ENCODE results near the gene PDE6B. TPM values are rescaled to one million over a fixed set of nuclear protein-coding genes. Genes with fewer than 3 reads are reported as not detected.
A peak's percentile ranks its signal among the peaks of the same experiment; 100 is the strongest.

The PDE6B gene
- total and polyA plus RNA-seq, 5 donors: 3.6 to 7.5 (median 7.0) TPM

DNA sequence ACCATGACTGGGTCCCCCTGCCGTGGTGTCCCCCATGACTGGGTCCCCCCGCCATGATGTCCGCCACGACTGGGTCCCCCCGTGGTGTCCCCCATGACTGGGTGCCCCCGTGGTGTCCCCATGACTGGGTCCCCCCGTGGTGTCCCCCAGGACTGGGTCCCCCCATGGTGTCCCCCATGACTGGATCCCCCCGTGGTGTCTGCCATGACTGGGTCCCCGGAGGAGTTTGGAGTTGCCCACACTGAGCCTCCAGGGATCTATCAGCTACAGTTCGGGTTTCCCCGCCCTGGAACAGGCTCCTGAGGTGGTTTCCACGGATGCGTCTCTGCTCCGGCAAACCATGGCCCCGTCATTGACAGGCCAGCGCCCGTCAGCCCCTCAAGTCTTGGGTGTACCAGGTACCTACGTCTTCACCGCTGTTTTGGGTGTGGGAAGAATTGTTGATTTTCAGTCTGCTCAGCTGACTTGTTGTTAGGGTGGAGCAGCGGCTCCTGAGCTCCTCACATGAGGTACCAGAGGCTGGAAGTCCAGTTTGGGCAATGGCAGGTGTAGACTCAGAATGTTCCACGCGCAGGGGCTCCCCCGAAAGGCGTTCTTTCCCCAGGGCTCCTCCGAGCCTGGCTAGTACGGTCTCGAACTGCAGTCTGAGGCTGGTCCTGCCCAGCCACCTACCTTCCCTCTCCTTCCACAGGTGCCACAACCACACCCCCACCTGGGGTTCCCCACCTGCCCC is 8.3 kb upstream of the PDE6B start:
- Histone ChIP-seq H3K27me3 (ENCODE audit: control insufficient read depth, insufficient read depth) (no peaks in the 10 kb centered on the region), H3K9me3 (ENCODE audit: control insufficient read depth, low read length) (no peaks in the 10 kb centered on the region), H3K27ac (ENCODE audit: low read length) (no peak overlapping the region), H3K4me1 (ENCODE audit: control insufficient read depth, insufficient read depth, low read length) (no peaks in the 10 kb centered on the region), H3K4me3 (ENCODE audit: low read length) (no peak overlapping the region)
- 95% methylated on average over 27 of the region's 27 CpGs for WGBS
- ATAC-seq: no peak
- peak in 1 of 3 donors; percentile 22 for DNase-seq
- intact Hi-C loops (cut with DNase I): no loop called here

- 67% methylated on average over 18 of the region's 18 CpGs for WGBS
- DNase-seq (no peak), ATAC-seq (no peak)
- no peak overlapping the region for H3K4me3 ChIP-seq (ENCODE audit: low read length)
- no peak overlapping the region for H3K27ac ChIP-seq (ENCODE audit: low read length)
- no peaks in the 10 kb centered on the region for H3K9me3 ChIP-seq (ENCODE audit: control insufficient read depth, low read length)
- intact Hi-C loops (cut with DNase I): no loop called here
- no peaks in the 10 kb centered on the region for H3K4me1 ChIP-seq (ENCODE audit: control insufficient read depth, insufficient read depth, low read length)
- H3K27me3 ChIP-seq (ENCODE audit: control insufficient read depth, insufficient read depth): no peaks in the 10 kb centered on the region
Measured at GRCh38 chr4:617644-618641, 7.4 kb upstream of the PDE6B start.

DNA sequence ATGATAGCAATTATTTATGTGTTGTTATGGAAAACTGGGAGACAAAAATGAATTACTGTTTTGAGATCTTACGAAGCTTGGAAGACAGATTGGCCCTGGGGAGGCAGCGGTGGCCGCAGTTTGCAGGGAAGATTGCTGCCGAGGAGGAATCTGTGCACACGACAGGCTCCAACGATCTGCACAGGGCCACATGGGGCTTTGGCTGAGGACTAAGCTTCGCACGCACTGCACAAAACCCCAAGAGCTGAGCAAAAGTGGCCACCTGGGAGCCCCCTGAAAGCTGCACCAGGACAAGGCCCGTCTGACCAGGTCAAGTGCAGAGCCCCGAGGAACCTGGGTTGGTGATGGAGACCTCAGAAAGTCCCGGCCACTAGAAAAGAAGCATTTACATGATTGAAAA is 5.2 kb upstream of the PDE6B start:
- WGBS: 83% methylated on average over 11 of the region's 11 CpGs
- H3K27ac ChIP-seq (ENCODE audit: low read length): no peak overlapping the region
- DNase-seq: no peak
- intact Hi-C loops (cut with DNase I): no loop called here
- ATAC-seq: no peak
- no peaks in the 10 kb centered on the region for H3K9me3 ChIP-seq (ENCODE audit: control insufficient read depth, low read length)
- no peaks in the 10 kb centered on the region for H3K27me3 ChIP-seq (ENCODE audit: control insufficient read depth, insufficient read depth)
- H3K4me1 ChIP-seq (ENCODE audit: control insufficient read depth, insufficient read depth, low read length): no peaks in the 10 kb centered on the region
- H3K4me3 ChIP-seq (ENCODE audit: low read length): no peak overlapping the region

- no peak for ATAC-seq
- no peaks in the 10 kb centered on the region for H3K9me3 ChIP-seq (ENCODE audit: control insufficient read depth, low read length)
- intact Hi-C loops (cut with DNase I): no loop called here
- WGBS: 87% methylated on average over 19 of the region's 19 CpGs
- H3K27ac ChIP-seq (ENCODE audit: low read length): no peak overlapping the region
- no peaks in the 10 kb centered on the region for H3K27me3 ChIP-seq (ENCODE audit: control insufficient read depth, insufficient read depth)
- H3K4me1 ChIP-seq (ENCODE audit: control insufficient read depth, insufficient read depth, low read length): no peaks in the 10 kb centered on the region
- no peak for DNase-seq
- H3K4me3 ChIP-seq (ENCODE audit: low read length): no peak overlapping the region
Measured at GRCh38 chr4:620851-621261, 4.5 kb upstream of the PDE6B start.

DNA sequence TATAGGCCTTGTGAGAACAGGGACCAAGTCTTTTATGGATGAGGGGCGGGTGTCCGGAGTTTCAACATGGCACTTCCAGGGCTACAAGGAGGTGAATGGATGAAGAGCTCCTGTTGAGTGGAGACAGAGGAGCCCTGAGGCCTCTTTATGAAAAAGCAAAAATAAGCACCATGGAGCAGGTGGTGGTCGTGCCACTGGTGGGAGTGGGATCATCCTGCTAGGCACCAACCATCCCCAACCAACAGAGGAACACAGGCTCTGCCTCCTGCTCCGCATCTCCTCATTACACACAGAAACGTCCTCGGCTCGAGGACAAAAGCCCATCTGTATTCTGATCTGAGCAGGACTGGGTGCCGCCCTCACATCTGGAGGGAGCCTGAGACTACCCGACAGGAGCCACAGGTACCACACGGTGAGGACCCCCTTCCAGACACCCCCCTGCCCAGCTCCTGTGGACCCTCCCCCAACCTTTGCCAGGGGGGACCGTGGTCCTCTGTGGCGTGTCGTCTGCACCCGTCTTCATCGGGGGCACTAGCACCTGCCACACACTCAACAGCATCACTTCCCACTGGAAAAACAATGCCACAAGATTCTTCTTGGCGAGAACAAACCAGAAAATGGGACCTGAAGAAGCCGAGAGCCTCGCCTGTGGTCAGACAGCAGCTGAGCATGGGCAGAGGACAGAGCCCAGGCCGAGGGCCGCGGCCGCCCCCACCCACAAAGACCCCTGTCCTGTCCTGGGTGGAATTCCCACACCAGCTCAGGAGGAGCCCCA is 3.9 kb upstream of the PDE6B start:
- DNase-seq: no peak
- WGBS: 83% methylated on average over 22 of the region's 22 CpGs
- Histone ChIP-seq H3K27ac (ENCODE audit: low read length) (no peak overlapping the region), H3K4me3 (ENCODE audit: low read length) (no peak overlapping the region), H3K9me3 (ENCODE audit: control insufficient read depth, low read length) (no peaks in the 10 kb centered on the region), H3K27me3 (ENCODE audit: control insufficient read depth, insufficient read depth) (no peaks in the 10 kb centered on the region), H3K4me1 (ENCODE audit: control insufficient read depth, insufficient read depth, low read length) (no peaks in the 10 kb centered on the region)
- ATAC-seq: no peak
- intact Hi-C loops (cut with DNase I): no loop called here

GRCh38 chr4:622071-622995 is 3.0 kb upstream of the PDE6B start:
- Histone ChIP-seq H3K4me1 (ENCODE audit: control insufficient read depth, insufficient read depth, low read length) (no peaks in the 10 kb centered on the region), H3K4me3 (ENCODE audit: low read length) (no peak overlapping the region), H3K27ac (ENCODE audit: low read length) (no peak overlapping the region), H3K27me3 (ENCODE audit: control insufficient read depth, insufficient read depth) (no peaks in the 10 kb centered on the region), H3K9me3 (ENCODE audit: control insufficient read depth, low read length) (no peaks in the 10 kb centered on the region)
- no peak for DNase-seq
- intact Hi-C loops (cut with DNase I): no loop called here
- 89% methylated on average over 22 of the region's 22 CpGs for WGBS
- no peak for ATAC-seq

GRCh38 chr4:622996-623913 is 2.1 kb upstream of the PDE6B start:
- Histone ChIP-seq H3K27me3 (ENCODE audit: control insufficient read depth, insufficient read depth) (no peaks in the 10 kb centered on the region), H3K4me1 (ENCODE audit: control insufficient read depth, insufficient read depth, low read length) (no peaks in the 10 kb centered on the region), H3K9me3 (ENCODE audit: control insufficient read depth, low read length) (no peaks in the 10 kb centered on the region), H3K27ac (ENCODE audit: low read length) (no peak overlapping the region), H3K4me3 (ENCODE audit: low read length) (no peak overlapping the region)
- ATAC-seq: no peak
- DNase-seq: no peak
- intact Hi-C loops (cut with DNase I): no loop called here
- 79% methylated on average over 24 of the region's 24 CpGs for WGBS

GRCh38 chr4:623914-624566 is 1.3 kb upstream of the PDE6B start:
- intact Hi-C loops (cut with DNase I): no loop called here
- ATAC-seq: no peak
- H3K4me1 ChIP-seq (ENCODE audit: control insufficient read depth, insufficient read depth, low read length): no peaks in the 10 kb centered on the region

GRCh38 chr4:625631-626161 is 323 bp downstream of the PDE6B start:
- WGBS: 90% methylated on average over 39 of the region's 39 CpGs
- intact Hi-C loops (cut with DNase I): no loop called here
- ATAC-seq (no peak), DNase-seq (no peak)
- Histone ChIP-seq H3K9me3 (ENCODE audit: control insufficient read depth, low read length) (no peaks in the 10 kb centered on the region), H3K27ac (ENCODE audit: low read length) (no peak overlapping the region), H3K27me3 (ENCODE audit: control insufficient read depth, insufficient read depth) (no peaks in the 10 kb centered on the region), H3K4me3 (ENCODE audit: low read length) (no peak overlapping the region), H3K4me1 (ENCODE audit: control insufficient read depth, insufficient read depth, low read length) (no peaks in the 10 kb centered on the region)

More at GRCh38 chr4:623914-624566, 1.3 kb upstream of the PDE6B start:
- Histone ChIP-seq H3K27me3 (ENCODE audit: control insufficient read depth, insufficient read depth) (no peaks in the 10 kb centered on the region), H3K4me3 (ENCODE audit: low read length) (no peak overlapping the region), H3K27ac (ENCODE audit: low read length) (no peak overlapping the region), H3K9me3 (ENCODE audit: control insufficient read depth, low read length) (no peaks in the 10 kb centered on the region)
- 52% methylated on average over 29 of the region's 29 CpGs for WGBS
- DNase-seq: no peak

Data from right cardiac atrium (tissue), 5 donors.